Measurements from ENCODE around the gene GALE.

- TF ChIP-seq CTCF (IDR thresholded peaks at IDR 0.05) (no peak), POLR2A (IDR thresholded peaks at IDR 0.05) (no peak)
Measured at GRCh38 chr1:23837908-23838307, 37.4 kb upstream of the GALE start.

Data from uterus (tissue), 2 donors.